Measurements from ENCODE around the gene DDIAS.
"Not testable (repeated sequence)": the region's sequence is repeated elsewhere in the genome, so short reads cannot be mapped to it uniquely, and the experiment has no call there.

DDIAS gene

GRCh38 chr11:82922396-82923173 lies 21.0 kb downstream of the DDIAS start:
- not testable (repeated sequence) for DNase-seq

- DNase-seq, result no peak
Measured at GRCh38 chr11:82924522-82925224, 23.1 kb downstream of the DDIAS start.

GRCh38 chr11:82927264-82927880 lies 25.8 kb downstream of the DDIAS start:
- no peak for DNase-seq

GRCh38 chr11:82929121-82929520 lies 27.6 kb downstream of the DDIAS start:
- no peak for DNase-seq

GRCh38 chr11:82930229-82930628 lies 28.7 kb downstream of the DDIAS start:
- no peak for DNase-seq

GRCh38 chr11:82930734-82931133 lies 29.2 kb downstream of the DDIAS start:
- no peak for DNase-seq

- DNase-seq, result no peak
Measured at GRCh38 chr11:82932564-82932963, 31.0 kb downstream of the DDIAS start.

GRCh38 chr11:82936261-82936660 lies 34.7 kb downstream of the DDIAS start:
- DNase-seq, result no peak

- DNase-seq, result no peak
Measured at GRCh38 chr11:82937554-82937953, 36.0 kb downstream of the DDIAS start.

GRCh38 chr11:82939456-82939855 lies 37.9 kb downstream of the DDIAS start:
- no peak for DNase-seq

- DNase-seq, result no peak
Measured at GRCh38 chr11:82942376-82942775, 40.8 kb downstream of the DDIAS start.

GRCh38 chr11:82943430-82943829 lies 41.9 kb downstream of the DDIAS start:
- not testable (repeated sequence) for DNase-seq

- DNase-seq, result no peak
Measured at GRCh38 chr11:82944198-82944597, 42.7 kb downstream of the DDIAS start.

- DNase-seq, result not testable (repeated sequence)
Measured at GRCh38 chr11:82945041-82945440, 43.5 kb downstream of the DDIAS start.

GRCh38 chr11:82945682-82946081 lies 44.1 kb downstream of the DDIAS start:
- no peak for DNase-seq

GRCh38 chr11:82949352-82949751 lies 47.8 kb downstream of the DDIAS start:
- DNase-seq, result no peak

GRCh38 chr11:82950502-82950901 lies 49.0 kb downstream of the DDIAS start:
- not testable (repeated sequence) for DNase-seq

- not testable (repeated sequence) for DNase-seq
Measured at GRCh38 chr11:82955736-82956453, 54.4 kb downstream of the DDIAS start.

GRCh38 chr11:82959987-82960778 lies 58.6 kb downstream of the DDIAS start:
- DNase-seq, result no peak

GRCh38 chr11:82960779-82961143 lies 59.2 kb downstream of the DDIAS start:
- DNase-seq, result no peak

GRCh38 chr11:82962021-82962420 lies 60.5 kb downstream of the DDIAS start:
- DNase-seq, result not testable (repeated sequence)

GRCh38 chr11:82967381-82967780 lies 65.8 kb downstream of the DDIAS start:
- no peak for DNase-seq
